B cell (primary cell): ENCODE results near the gene LMLN. TPM values are rescaled to one million over a fixed set of nuclear protein-coding genes. Genes with fewer than 3 reads are reported as not detected.
A peak's percentile ranks its signal among the peaks of the same experiment; 100 is the strongest.

ENCODE experiments used
- ATAC-seq: fragments of 200-7000 bp; cut with Tn5 transposase; one replicate; pipeline ENCODE4 v1.10.0; 2021; ENCODE audit warnings: low read depth, mild to moderate bottlenecking, moderate number of reproducible peaks, moderate library complexity
- CTCF ChIA-PET: fragments of 350-600 bp; sonication (Branson Sonifier 250); formaldehyde crosslinking; loops from one replicate; lab custom pipeline; 2021; ENCODE audit warnings: antibody characterized with exemption, inconsistent platforms; lab: Charles Lee
- POLR2A ChIA-PET: fragments of 350-600 bp; sonication (Branson Sonifier 250); formaldehyde crosslinking; loops from one replicate; lab custom pipeline; 2021; ENCODE audit warnings: antibody characterized with exemption; lab: Charles Lee
- DNase-seq: peaks from one replicate; pipeline ENCODE4 v3.0.0; 2013
- H2AFZ ChIP-seq: 2 replicates; pipeline ENCODE4 v1.6.1; 2012; ENCODE audit warnings: mild to moderate bottlenecking, low read depth, low read length; ENCODE audit not compliant: insufficient read depth, poor library complexity, severe bottlenecking
- H3K27ac ChIP-seq, 2 donors: 1 replicate in 1 of 2; 2 replicates in 1 of 2; pipeline ENCODE4 v1.5.1; 2012 to 2013; ENCODE audit warnings: low read length in 2 of 2, mild to moderate bottlenecking in 2 of 2, moderate library complexity in 1 of 2
- H3K27me3 ChIP-seq, 4 experiments: fragments of 200-600 bp in 1 of 4; sonication (generic) in 1 of 4; replicated peaks in 1 of 4; 1 replicate in 2 of 4; 2 replicates in 2 of 4; pipeline versions ENCODE4 v1.6.1 to v1.7.0; 2013 to 2016; ENCODE audit warnings: low read length in 3 of 4, mild to moderate bottlenecking in 2 of 4, mixed read lengths in 1 of 4, moderate library complexity in 1 of 4; ENCODE audit not compliant: insufficient read depth in 4 of 4, control insufficient read depth in 3 of 4; ENCODE audit errors: control extremely low read depth in 1 of 4
- H3K36me3 ChIP-seq, 2 experiments: replicated peaks in 1 of 2; 1 replicate in 1 of 2; 2 replicates in 1 of 2; pipeline versions ENCODE4 v1.6.1 to v1.7.1; 2013; ENCODE audit warnings: low read length in 1 of 2; ENCODE audit not compliant: insufficient read depth in 2 of 2, control insufficient read depth in 1 of 2; ENCODE audit errors: control extremely low read depth in 1 of 2, extremely low read depth in 1 of 2
- H3K4me1 ChIP-seq, 2 donors: fragments of 200-600 bp in 1 of 2; sonication (generic) in 1 of 2; 1 replicate in 1 of 2; 2 replicates in 1 of 2; pipeline versions ENCODE4 v1.5.1 to v1.6.1; 2013 to 2017; ENCODE audit warnings: low read length in 2 of 2; ENCODE audit not compliant: control insufficient read depth in 2 of 2, insufficient read depth in 2 of 2
- H3K4me2 ChIP-seq: replicated peaks from 2 replicates; pipeline ENCODE3; 2012; ENCODE audit warnings: mild to moderate bottlenecking, low read depth, low read length; ENCODE audit not compliant: poor library complexity, severe bottlenecking
- H3K4me3 ChIP-seq, 5 experiments: fragments of 200-600 bp in 1 of 5; sonication (generic) in 1 of 5; 1 replicate in 3 of 5; 2 replicates in 2 of 5; pipeline versions ENCODE4 v1.5.1 to v1.7.0; 2011 to 2016; ENCODE audit warnings: low read length in 4 of 5, mild to moderate bottlenecking in 4 of 5, low read depth in 2 of 5, control low read depth in 1 of 5, moderate library complexity in 1 of 5; ENCODE audit not compliant: insufficient read depth in 1 of 5; ENCODE audit errors: control extremely low read depth in 1 of 5, extremely low read depth in 1 of 5
- H3K79me2 ChIP-seq: fragments of 200-600 bp; sonication (generic); one replicate; pipeline ENCODE4 v1.6.0; 2016; ENCODE audit warnings: low read length; ENCODE audit not compliant: control insufficient read depth, insufficient read depth
- H3K9ac ChIP-seq: fragments of 200-600 bp; sonication (generic); 2 replicates; pipeline ENCODE4 v1.6.1; 2017; ENCODE audit warnings: mild to moderate bottlenecking, low read length, moderate library complexity
- H3K9me3 ChIP-seq, 3 donors: one replicate each; pipeline versions ENCODE4 v1.6.1 to v1.7.1; 2013; ENCODE audit warnings: low read length in 2 of 3; ENCODE audit not compliant: control insufficient read depth in 2 of 3, insufficient read depth in 1 of 3; ENCODE audit errors: control extremely low read depth in 1 of 3
- H4K20me1 ChIP-seq: 2 replicates; pipeline ENCODE4 v1.6.0; 2012; ENCODE audit warnings: mild to moderate bottlenecking, low read length; ENCODE audit not compliant: insufficient read depth, control insufficient read depth, poor library complexity, severe bottlenecking
- H3K27ac Mint-ChIP-seq: one replicate; pipeline ENCODE4 v1.8.0; 2021; ENCODE audit warnings: mixed read lengths
- H3K27me3 Mint-ChIP-seq: one replicate; pipeline ENCODE4 v1.8.0; 2021; ENCODE audit warnings: mixed read lengths
- H3K4me1 Mint-ChIP-seq: one replicate; pipeline ENCODE4 v1.8.0; 2021; ENCODE audit warnings: mixed read lengths
- H3K4me3 Mint-ChIP-seq: one replicate; pipeline ENCODE4 v1.8.0; 2021; ENCODE audit warnings: mixed read lengths
- H3K9me3 Mint-ChIP-seq: one replicate; pipeline ENCODE4 v1.8.0; 2022; ENCODE audit warnings: mixed read lengths; ENCODE audit not compliant: insufficient read depth
- CTCF ChIP-seq: fragments of 200-600 bp; IDR thresholded peaks from one replicate; pipeline ENCODE4 v1.8.0; 2022; ENCODE audit warnings: antibody characterized with exemption, mild to moderate bottlenecking
- EZH2 ChIP-seq: IDR thresholded peaks from 2 replicates; pipeline ENCODE4 v1.6.1; 2012; ENCODE audit warnings: borderline replicate concordance, low read depth, mild to moderate bottlenecking, moderate library complexity, low read length; ENCODE audit not compliant: insufficient read depth, poor library complexity, severe bottlenecking
- WGBS: methylation state at CpG from one replicate; pipeline ENCODE4 v1.1.5; 2013; ENCODE audit warnings: missing lambda C conversion rate; ENCODE audit not compliant: insufficient coverage; 5-methylcytosine and 5-hydroxymethylcytosine counted together
- intact Hi-C: fragments of 100-400 bp; cut with micrococcal nuclease; formaldehyde crosslinking; loops from one replicate; pipeline ENCODE4 v1.10.0; 2022
- polyA plus RNA-seq: library from polyadenylated mRNA; depleted of rRNA; stranded (reverse); fragments of >200 nt; gene quantifications from 2 replicates; pipeline ENCODE4 v1.2.3, GENCODE V29; 2012
- total RNA-seq, 2 donors: library from RNA; stranded (reverse); fragments of 120-200 nt in 1 of 2; gene quantifications; 1 replicate in 1 of 2; 2 replicates in 1 of 2; pipeline versions ENCODE4 v1.2.3 to v1.2.4, GENCODE V29; 2013 to 2022

LMLN gene
- total and polyA plus RNA-seq, 2 donors (not counting 1 experiment from before 2014, with no cell fraction given): 1.4 to 6.7 TPM

DNA sequence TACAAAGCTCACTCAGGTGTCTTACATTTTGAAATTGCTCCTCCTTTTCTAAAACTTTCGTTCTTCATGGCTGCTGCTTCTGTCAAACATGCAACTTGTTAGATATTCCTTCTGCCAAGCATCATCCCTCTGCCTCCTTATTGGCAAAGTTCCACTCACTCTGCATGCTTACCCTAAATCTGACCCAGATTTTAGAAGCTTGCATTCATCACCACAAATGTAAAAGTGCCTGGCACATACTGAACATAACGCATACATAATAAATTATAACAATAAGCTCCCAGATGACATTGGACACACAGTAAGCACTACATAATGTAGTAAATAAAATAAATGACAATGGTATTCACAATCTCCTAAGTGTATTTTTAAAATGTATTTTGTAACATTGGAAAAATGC, 107.4 kb downstream of the LMLN start:
- Mint-ChIP-seq H3K4me1 (peaks cover 37% of the 10 kb centered on the region), H3K27ac (peak overlapping the region; percentile 84), H3K27me3 (no peaks in the 10 kb centered on the region), H3K9me3 (no peaks in the 10 kb centered on the region), H3K4me3 (peak overlapping the region; percentile 69)
- Histone ChIP-seq H3K4me3 (peak overlapping the region in 1 of 5 experiments; percentile 25), H3K4me2 (peak overlapping the region; percentile 62), H3K79me2 (no peaks in the 10 kb centered on the region), H3K27ac (peak overlapping the region; percentile 73 to 76), H3K27me3 (peaks cover 0 to 7% (median 0%) of the 10 kb centered on the region in 4 experiments), H3K36me3 (no peaks in the 10 kb centered on the region), H3K4me1 (peaks cover 28 to 35% of the 10 kb centered on the region in 2 donors), H2AFZ (no peak overlapping the region), H3K9me3 (no peaks in the 10 kb centered on the region), H4K20me1 (no peaks in the 10 kb centered on the region), H3K9ac (peak overlapping the region; percentile 13)
- ATAC-seq: no peak
- intact Hi-C loops: loop anchor here (1.0 to 2.0 kb wide), 2 partner anchors 14 to 107 kb away; partner anchors contain the start of gene LMLN
- ChIA-PET CTCF (interaction anchor here (0.7 to 5.4 kb wide), 3 partner anchors 10 to 811 kb away, joined by 3 to 58 read pairs (median 3); no protein-coding TSS in a partner anchor), POLR2A (interaction anchor here (0.6 to 0.8 kb wide), 3 partner anchors 10 to 47 kb away, joined by 3 to 11 read pairs (median 4); no protein-coding TSS in a partner anchor)
- TF ChIP-seq EZH2: no peak
- no peak for TF ChIP-seq CTCF
- 80% methylated on average over 1 of the region's 2 CpGs for WGBS
- no peak for DNase-seq

GRCh38 chr3:198070871-198071270, 110.9 kb downstream of the LMLN start:
- no peaks in the 10 kb centered on the region for H3K79me2 ChIP-seq
- Mint-ChIP-seq H3K4me1 (peaks cover 35% of the 10 kb centered on the region), H3K27ac (no peak overlapping the region), H3K9me3 (no peaks in the 10 kb centered on the region), H3K4me3 (no peak overlapping the region), H3K27me3 (peaks cover 5% of the 10 kb centered on the region)
- TF ChIP-seq EZH2 (no peak), CTCF (no peak)
- POLR2A ChIA-PET: no interaction called here
- no peaks in the 10 kb centered on the region for H3K36me3 ChIP-seq
- no peak overlapping the region for H2AFZ ChIP-seq
- H3K27me3 ChIP-seq: peaks cover 0 to 7% (median 2%) of the 10 kb centered on the region in 4 experiments
- ATAC-seq: no peak
- DNase-seq: no peak
- no peaks in the 10 kb centered on the region for H4K20me1 ChIP-seq
- no peaks in the 10 kb centered on the region for H3K9me3 ChIP-seq
- 100% methylated on average over 3 of the region's 5 CpGs for WGBS
- intact Hi-C loops: no loop called here
- no peak overlapping the region for H3K4me3 ChIP-seq
- H3K4me1 ChIP-seq: peaks cover 25 to 32% of the 10 kb centered on the region in 2 donors
- CTCF ChIA-PET: interaction anchor here (0.6 to 3.8 kb wide), 3 partner anchors 9 to 165 kb away, joined by 3 to 29 read pairs (median 3); no protein-coding TSS in a partner anchor
- no peak overlapping the region for H3K27ac ChIP-seq
- H3K9ac ChIP-seq: no peak overlapping the region
- H3K4me2 ChIP-seq: no peak overlapping the region
